ENCODE measurements around the gene PTGR3. TPM values are rescaled to one million over a fixed set of nuclear protein-coding genes. Genes with fewer than 3 reads are reported as not detected.

PTGR3 gene
- total RNA-seq, 1 experiment from 2014 or later: 1.6 TPM

- H4K20me1 ChIP-seq (ENCODE audit: control insufficient read depth, insufficient read depth, insufficient read length): no peaks in the 10 kb centered on the region
- WGBS (ENCODE audit: extremely low coverage, insufficient read length, low lambda C conversion rate): no CpG with 5 or more reads among the region's 3 CpGs
Measured at GRCh38 chr18:75255094-75255493, 46.2 kb upstream of the PTGR3 start.

More at GRCh38 chr18:75255094-75255493, 46.2 kb upstream of the PTGR3 start:
- no peak for DNase-seq
- Mint-ChIP-seq H3K27me3 (ENCODE audit: low read depth) (no peaks in the 10 kb centered on the region), H3K36me3 (ENCODE audit: insufficient read depth in 1 of 3, low read depth in 3 of 3) (no peaks in the 10 kb centered on the region), H3K9me3 (no peaks in the 10 kb centered on the region), H3K4me1 (no peaks in the 10 kb centered on the region), H3K27ac (no peak overlapping the region), H3K4me3 (no peak overlapping the region)
- Histone ChIP-seq H3K9ac (ENCODE audit: extremely low read depth, insufficient read length, low read length) (no peak overlapping the region), H3K79me2 (ENCODE audit: insufficient read depth, low read length) (no peaks in the 10 kb centered on the region), H2AK5ac (ENCODE audit: insufficient read length, low read length) (no peak overlapping the region), H2BK20ac (ENCODE audit: low read depth, low read length, poor library complexity, severe bottlenecking) (no peak overlapping the region), H2BK12ac (ENCODE audit: insufficient read length, low read depth, low read length) (no peak overlapping the region), H3K27ac (ENCODE audit: insufficient read length, low read depth, low read length) (no peak overlapping the region), H3K23ac (ENCODE audit: insufficient read length, low read depth, low read length) (no peak overlapping the region), H3K79me1 (ENCODE audit: insufficient read depth, low read depth, low read length, poor library complexity, severe bottlenecking) (no peaks in the 10 kb centered on the region), H4K5ac (ENCODE audit: insufficient read length, low read depth, low read length) (no peak overlapping the region), H3K14ac (ENCODE audit: insufficient read depth, low read length) (no peak overlapping the region), H2AFZ (ENCODE audit: low read length) (no peak overlapping the region), H3K4me2 (ENCODE audit: insufficient read depth, insufficient read length, low read length) (no peak overlapping the region), H3K27me3 (ENCODE audit: insufficient read depth, low read length) (no peaks in the 10 kb centered on the region), H3K9me3 (ENCODE audit: control insufficient read depth, low read depth, low read length) (no peaks in the 10 kb centered on the region), H3K23me2 (ENCODE audit: insufficient read length, low read depth, low read length, poor library complexity, severe bottlenecking) (no peaks in the 10 kb centered on the region), H4K8ac (replicated peaks; ENCODE audit: insufficient read length, low read depth, low read length) (no peak overlapping the region), H3K56ac (ENCODE audit: insufficient read length, low read depth, low read length) (no peak overlapping the region), H2BK120ac (ENCODE audit: low read depth, low read length, poor library complexity, severe bottlenecking) (no peak overlapping the region), H3K4ac (ENCODE audit: low read depth, low read length) (no peak overlapping the region), H2BK15ac (ENCODE audit: low read depth, low read length) (no peak overlapping the region), H4K91ac (ENCODE audit: insufficient read length, low read depth, low read length) (no peak overlapping the region), H3K4me1 (ENCODE audit: insufficient read depth, low read length) (no peaks in the 10 kb centered on the region), H2BK5ac (ENCODE audit: insufficient read length, low read length) (no peak overlapping the region), H3K18ac (ENCODE audit: insufficient read length, low read depth, low read length) (no peak overlapping the region), H3T11ph (ENCODE audit: low read length) (no peak overlapping the region)
- TF ChIP-seq CTCF (conservative IDR thresholded peaks at IDR 0.05): no peak
